GM12872 (cell line): ENCODE data around the gene CRIM1.

Experiments
- CTCF ChIP-seq: IDR thresholded peaks from 3 replicates; pipeline ENCODE4 v1.5.1; 2011; ENCODE audit warnings: low read depth, mild to moderate bottlenecking, low read length, moderate library complexity; ENCODE audit not compliant: insufficient read depth

The CRIM1 gene

GRCh38 chr2:36352701-36353100 lies 2.9 kb upstream of the CRIM1 start:
- no peak for TF ChIP-seq CTCF

- TF ChIP-seq CTCF = no peak
Measured at GRCh38 chr2:36354811-36355150, 797 bp upstream of the CRIM1 start.

GRCh38 chr2:36355890-36356297 lies 316 bp downstream of the CRIM1 start:
- TF ChIP-seq CTCF = no peak

- no peak for TF ChIP-seq CTCF
Measured at GRCh38 chr2:36356298-36356989, 866 bp downstream of the CRIM1 start.

GRCh38 chr2:36356990-36357846 lies 1.6 kb downstream of the CRIM1 start:
- no peak for TF ChIP-seq CTCF

- peak; percentile 23; the same call in 1 of the 3 replicates for TF ChIP-seq CTCF
Measured at GRCh38 chr2:36357847-36358659, 2.5 kb downstream of the CRIM1 start.

GRCh38 chr2:36359067-36359466 lies 3.5 kb downstream of the CRIM1 start:
- TF ChIP-seq CTCF = peak; percentile 26; the same call in 1 of the 3 replicates
